MM.1S (cell line): ENCODE results near the gene EPN1.

Experiments
- EZH2 ChIP-seq: fragments of 300-600 bp; sonication (generic); optimal IDR thresholded peaks from 2 replicates; pipeline ENCODE3; 2017; ENCODE audit warnings: low read depth, mild to moderate bottlenecking, antibody characterized with exemption, low read length, mixed read lengths
- TF ChIP-seq, protein P1 (sequence below): fragments of 300-600 bp; sonication (generic); IDR thresholded peaks from 2 replicates; pipeline ENCODE4 v1.5.1; 2016; ENCODE audit warnings: antibody characterized with exemption, low read length, mixed read lengths

DNA sequence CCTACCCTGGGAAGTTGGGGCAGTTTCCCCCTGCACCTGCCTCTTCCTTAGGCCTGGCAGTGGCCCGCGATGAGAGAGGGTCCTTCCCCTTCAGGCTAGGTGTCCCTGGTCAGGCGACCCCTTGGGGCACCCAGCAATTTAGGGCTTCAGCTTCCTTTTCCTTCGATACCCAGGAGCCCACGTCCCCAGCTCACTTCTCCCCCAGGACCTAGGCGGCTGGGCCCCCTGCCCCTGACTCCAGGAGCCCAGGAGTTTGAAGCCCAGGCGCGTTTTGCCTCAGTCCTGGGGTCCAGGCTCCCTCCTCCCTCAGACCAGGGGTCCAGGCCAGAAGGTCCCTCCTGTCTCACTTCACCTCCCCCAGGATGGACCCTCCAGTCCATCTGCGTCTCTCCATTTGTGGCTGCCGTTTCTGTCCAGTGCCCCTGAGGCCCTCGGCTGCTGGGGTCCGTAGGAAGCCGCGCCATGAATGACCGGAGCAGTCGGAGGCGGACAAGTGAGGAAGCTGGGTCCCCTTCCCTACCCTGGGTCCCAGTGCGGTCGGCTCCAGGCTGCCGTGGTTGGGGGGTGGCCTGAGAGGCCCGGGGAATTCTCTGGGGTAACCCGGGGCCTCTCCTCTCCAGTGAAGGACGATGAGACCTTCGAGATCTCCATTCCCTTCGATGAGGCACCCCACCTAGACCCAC, 26.3 kb upstream of the EPN1 start:
- TF ChIP-seq, protein P1, sequence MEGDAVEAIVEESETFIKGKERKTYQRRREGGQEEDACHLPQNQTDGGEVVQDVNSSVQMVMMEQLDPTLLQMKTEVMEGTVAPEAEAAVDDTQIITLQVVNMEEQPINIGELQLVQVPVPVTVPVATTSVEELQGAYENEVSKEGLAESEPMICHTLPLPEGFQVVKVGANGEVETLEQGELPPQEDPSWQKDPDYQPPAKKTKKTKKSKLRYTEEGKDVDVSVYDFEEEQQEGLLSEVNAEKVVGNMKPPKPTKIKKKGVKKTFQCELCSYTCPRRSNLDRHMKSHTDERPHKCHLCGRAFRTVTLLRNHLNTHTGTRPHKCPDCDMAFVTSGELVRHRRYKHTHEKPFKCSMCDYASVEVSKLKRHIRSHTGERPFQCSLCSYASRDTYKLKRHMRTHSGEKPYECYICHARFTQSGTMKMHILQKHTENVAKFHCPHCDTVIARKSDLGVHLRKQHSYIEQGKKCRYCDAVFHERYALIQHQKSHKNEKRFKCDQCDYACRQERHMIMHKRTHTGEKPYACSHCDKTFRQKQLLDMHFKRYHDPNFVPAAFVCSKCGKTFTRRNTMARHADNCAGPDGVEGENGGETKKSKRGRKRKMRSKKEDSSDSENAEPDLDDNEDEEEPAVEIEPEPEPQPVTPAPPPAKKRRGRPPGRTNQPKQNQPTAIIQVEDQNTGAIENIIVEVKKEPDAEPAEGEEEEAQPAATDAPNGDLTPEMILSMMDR: no peak
- no peak for TF ChIP-seq EZH2
